Smooth muscle cell of the brain vasculature (primary cell): ENCODE data around the gene PRKD1.
"Not testable (repeated sequence)": the region's sequence is repeated elsewhere in the genome, so short reads cannot be mapped to it uniquely, and the experiment has no call there.

Experiments
- DNase-seq: peaks from one replicate; pipeline ENCODE4 v3.0.0-alpha.2; 2012; ENCODE audit warnings: low read depth, low spot score

Gene PRKD1

GRCh38 chr14:29743531-29743930 is 184.1 kb downstream of the PRKD1 start:
- no peak for DNase-seq

DNA sequence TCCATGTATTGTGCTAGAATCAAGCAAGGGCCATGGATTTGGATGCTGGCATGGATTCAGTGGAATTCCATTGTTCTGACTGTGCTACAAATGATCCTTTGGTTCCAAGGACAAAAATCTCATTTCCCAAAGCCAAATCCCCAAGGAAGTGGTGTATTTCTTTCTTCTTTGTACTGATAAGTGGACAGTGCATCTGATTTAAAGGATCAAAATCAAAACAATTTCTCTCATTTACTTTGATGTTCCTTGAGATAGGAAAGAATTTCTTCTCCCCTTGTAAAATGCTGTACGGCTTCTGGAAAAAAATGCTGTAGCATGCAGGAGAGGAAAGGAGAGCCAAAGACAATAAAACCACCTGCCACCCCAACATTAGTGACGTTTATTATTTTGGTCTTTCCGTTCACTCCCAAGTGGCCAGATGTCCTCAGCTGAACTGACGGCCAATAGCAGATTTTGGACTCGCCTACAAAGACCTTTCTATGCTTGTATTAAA is 185.7 kb downstream of the PRKD1 start:
- no peak for DNase-seq

DNA sequence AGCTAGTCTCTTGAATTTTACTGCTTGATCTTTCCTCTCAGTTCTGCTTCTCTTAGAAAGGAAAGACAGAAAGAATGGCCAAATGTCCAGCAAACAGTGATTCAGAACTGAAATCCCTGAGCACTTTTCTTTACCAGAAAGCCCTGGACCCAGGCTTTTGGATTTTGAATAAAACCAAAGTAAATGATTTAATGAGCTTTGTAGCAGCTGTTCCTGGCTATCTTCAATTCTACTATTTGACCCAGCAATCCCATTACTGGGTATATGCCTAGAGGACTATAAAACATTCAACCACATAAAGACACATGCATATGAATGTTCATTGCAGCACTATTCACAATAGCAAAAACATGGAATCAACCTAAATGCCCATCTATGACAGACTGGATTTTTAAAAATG is 187.2 kb downstream of the PRKD1 start:
- no peak for DNase-seq

GRCh38 chr14:29738950-29739349 is 188.7 kb downstream of the PRKD1 start:
- DNase-seq: no peak

GRCh38 chr14:29738056-29738455 is 189.6 kb downstream of the PRKD1 start:
- DNase-seq: no peak

GRCh38 chr14:29735459-29735858 is 192.2 kb downstream of the PRKD1 start:
- DNase-seq: no peak

DNA sequence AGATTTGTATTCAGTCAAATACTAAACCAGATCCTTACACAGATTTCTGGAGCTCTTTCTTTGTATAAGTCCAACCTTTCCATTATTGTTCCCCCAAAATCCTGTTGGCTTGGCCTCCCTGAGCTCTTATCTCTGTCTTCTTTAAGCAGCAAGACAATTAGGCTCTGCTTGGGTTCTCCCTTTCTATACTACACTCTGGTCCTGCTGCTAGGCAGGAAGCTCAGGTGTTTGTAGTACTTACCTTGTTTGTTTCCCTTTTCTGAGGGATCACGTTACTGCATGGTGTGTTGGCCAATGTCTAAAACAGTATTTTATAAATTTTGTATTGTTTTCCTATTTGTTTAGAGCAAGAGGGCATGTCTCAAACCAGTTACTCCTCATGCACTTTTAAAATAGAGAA is 192.9 kb downstream of the PRKD1 start:
- no peak for DNase-seq

DNA sequence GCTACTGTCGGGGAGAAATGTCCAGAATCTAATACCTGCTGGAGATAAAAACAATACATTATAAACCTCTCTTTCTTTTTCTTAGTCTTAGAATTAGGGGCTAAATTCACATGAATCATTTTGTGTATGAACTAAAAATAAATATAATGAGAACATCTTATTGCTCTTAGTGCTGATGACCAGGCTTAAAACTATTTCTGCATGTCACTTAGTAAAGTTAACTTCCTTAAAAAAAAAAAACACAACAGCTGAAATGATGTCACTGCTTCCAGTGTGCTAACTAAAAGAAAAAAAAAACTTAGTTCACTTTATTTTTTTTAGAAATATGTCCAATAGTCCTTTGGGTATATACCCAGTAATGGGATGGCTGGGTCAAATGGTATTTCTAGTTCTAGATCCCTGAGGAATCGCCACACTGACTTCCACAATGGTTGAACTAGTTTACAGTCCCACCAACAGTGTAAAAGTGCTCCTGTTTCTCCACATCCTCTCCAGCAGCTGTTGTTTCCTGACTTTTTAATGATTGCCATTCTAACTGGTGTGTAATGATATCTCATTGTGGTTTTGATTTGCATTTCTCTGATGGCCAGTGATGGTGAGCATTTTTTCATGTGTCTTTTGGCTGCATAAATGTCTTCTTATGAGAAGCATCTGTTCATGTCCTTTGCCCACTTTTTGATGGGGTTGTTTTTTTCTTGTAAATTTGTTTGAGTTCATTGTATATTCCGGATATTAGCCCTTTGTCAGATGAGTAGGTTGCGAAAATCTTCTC is 200.9 kb downstream of the PRKD1 start:
- DNase-seq: not testable (repeated sequence)

GRCh38 chr14:29724991-29725390 is 202.7 kb downstream of the PRKD1 start:
- DNase-seq: no peak

DNA sequence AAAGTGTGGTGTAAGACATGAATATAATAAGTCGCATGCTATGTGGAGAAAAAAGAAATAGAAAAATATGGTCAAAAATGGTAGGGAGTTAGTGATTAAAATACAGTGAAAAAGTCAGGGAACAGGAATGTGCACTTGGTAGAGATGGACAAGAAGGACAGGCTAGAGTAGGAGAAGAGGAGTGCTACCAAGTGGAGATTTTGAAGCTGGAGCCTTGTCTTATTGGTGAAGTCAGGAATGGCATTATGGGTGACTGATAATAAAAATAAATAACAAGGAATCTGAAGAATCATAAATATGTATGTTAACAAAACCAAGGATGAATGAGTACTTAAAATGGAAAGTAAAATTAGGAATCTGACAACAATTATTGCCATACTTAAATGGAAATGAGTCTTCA is 204.8 kb downstream of the PRKD1 start:
- no peak for DNase-seq

- DNase-seq: no peak
These were observed 206.1 kb downstream of the PRKD1 start for GRCh38 chr14:29721586-29721985.

DNA sequence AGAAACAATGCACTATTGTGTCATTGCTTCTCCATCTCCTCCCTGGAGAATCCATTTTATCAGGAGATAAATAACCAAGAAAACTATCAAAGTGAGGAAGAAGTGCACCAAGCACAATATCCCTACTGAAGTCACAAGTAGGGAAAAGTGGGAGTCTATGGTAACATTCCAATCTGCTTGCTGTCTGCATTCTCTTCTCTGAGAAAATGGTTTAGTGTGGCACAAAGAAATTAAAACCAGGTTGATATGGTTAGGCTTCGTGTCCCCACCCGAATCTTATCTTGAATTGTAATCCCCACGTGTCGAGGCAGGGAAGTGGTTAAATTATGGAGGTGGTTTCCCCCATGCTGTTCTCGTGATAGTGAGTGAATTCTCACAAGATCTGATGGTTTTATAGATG is 209.7 kb downstream of the PRKD1 start:
- DNase-seq: no peak

DNA sequence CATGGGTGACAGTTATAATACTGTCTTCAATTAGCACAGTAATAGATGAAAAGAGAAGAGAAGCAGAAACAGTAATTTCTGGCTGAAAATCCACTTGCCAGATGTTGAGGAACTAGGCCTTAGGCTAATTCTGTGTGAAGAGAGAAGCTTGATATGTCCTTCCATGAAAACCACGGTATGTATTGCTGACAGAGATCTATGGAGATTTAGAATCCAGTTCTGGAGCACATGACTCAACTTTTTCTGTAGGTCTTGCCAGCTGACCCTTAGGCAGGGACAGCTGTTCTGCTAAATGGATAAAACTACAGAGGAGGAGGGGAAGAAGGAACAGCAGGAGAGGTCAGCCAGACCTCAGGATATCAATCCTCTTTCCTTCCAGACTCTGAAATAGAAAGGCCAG is 211.5 kb downstream of the PRKD1 start:
- DNase-seq: no peak

DNA sequence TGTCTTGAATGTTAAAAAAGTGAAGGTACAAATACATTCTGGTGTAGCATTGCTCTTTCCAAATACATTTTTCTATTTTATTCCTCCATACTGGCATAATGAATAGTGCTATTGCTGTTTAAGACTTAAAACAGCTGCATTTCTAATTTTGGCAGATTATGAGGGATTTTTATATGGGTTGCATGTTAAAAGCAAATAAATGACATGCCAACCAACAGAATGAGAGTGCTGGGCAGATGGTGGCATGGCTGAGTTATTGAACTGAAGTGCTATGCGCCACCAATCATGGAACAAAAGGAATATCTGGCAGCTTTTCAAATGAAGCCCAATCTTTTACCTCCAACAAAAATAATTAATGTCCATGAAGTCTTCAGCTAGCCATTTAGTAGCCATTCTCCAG is 215.0 kb downstream of the PRKD1 start:
- no peak for DNase-seq

DNA sequence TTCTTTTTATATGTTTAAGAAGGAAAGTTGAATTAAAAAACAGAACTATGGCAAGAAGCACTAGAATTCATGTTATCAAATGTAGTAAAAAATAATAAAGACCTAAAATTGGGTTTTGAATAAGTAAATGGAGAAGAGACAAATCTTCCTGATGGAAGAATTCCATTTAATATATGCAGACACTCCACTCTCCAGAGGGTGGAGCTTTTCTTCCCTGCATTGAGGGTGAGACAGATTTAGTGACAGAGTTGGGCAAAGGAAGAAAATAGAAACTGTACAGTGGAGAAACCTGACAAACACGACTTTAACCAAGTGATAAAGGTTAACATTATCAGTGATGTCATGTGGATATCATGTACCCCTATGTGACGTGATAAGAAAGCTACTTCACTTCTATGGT is 217.6 kb downstream of the PRKD1 start:
- no peak for DNase-seq

GRCh38 chr14:29709490-29709889 is 218.2 kb downstream of the PRKD1 start:
- no peak for DNase-seq

- no peak for DNase-seq
These were observed 220.9 kb downstream of the PRKD1 start for GRCh38 chr14:29706700-29707099.

- DNase-seq: no peak
These were observed 221.8 kb downstream of the PRKD1 start for GRCh38 chr14:29705801-29706200.

DNA sequence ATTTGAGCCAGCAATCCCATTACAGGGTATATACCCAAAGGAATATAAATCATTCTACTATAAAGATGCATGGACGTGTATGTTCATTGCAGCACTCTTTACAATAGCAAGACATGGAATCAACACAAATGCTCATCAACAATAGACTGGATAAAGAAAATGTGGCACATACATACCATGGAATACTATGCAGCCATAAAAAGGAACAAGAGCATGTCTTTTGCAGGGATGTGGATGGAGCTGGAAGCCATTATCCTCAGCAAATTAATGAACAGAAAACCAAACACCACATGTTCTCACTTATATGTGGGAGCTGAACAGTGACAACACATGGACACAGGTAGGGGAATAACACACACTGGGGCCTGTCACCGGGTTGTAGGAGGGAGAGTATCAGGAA is 238.1 kb downstream of the PRKD1 start:
- not testable (repeated sequence) for DNase-seq

DNA sequence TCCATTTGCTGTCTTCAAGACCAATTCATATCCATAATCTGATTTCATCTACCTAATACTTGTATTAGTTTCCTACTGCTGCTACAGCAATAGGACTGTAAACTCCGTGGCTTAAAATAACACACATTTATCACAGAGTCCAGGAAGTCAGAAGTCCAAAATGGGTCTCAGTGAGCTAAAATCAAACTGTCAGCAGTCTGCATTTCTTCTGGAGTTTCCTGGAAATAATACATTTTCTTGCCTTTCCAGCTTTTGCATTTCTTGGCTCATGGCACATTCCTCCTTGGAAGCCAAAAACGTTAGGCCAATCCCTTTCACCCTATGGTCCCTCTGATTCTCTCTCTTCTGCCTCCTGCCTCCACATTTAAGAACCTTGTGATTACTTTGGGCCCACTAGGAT is 239.8 kb downstream of the PRKD1 start:
- no peak for DNase-seq

- no peak for DNase-seq
These were observed 240.4 kb downstream of the PRKD1 start for GRCh38 chr14:29687071-29687765.

GRCh38 chr14:29684926-29685325 is 242.7 kb downstream of the PRKD1 start:
- no peak for DNase-seq

GRCh38 chr14:29682789-29683188 is 244.9 kb downstream of the PRKD1 start:
- DNase-seq: no peak
